Stimulated activated CD8-positive, alpha-beta memory T cell treated with anti-CD3 and anti-CD28 coated beads, Interleukin-2, amount 100 ng/mL, for 1 hour (primary cell): ENCODE measurements around the gene DHX36.

Source experiments
- DNase-seq, 2 donors: peaks; one replicate each; pipeline ENCODE4 v3.0.0-alpha.2; 2020; ENCODE audit warnings: low read depth in 2 of 2

Gene DHX36

GRCh38 chr3:154290187-154290586 lies 34.1 kb downstream of the DHX36 start:
- DNase-seq: no peak

- DNase-seq: no peak
These were observed 39.1 kb downstream of the DHX36 start for GRCh38 chr3:154285221-154285620.

- no peak for DNase-seq
These were observed 44.1 kb downstream of the DHX36 start for GRCh38 chr3:154280161-154280560.

- no peak for DNase-seq
These were observed 48.3 kb downstream of the DHX36 start for GRCh38 chr3:154275965-154276364.

- DNase-seq: no peak
These were observed 49.0 kb downstream of the DHX36 start for GRCh38 chr3:154275292-154275691.

GRCh38 chr3:154274348-154274747 lies 49.9 kb downstream of the DHX36 start:
- DNase-seq: no peak

- DNase-seq: no peak
These were observed 50.9 kb downstream of the DHX36 start for GRCh38 chr3:154273381-154273780.

GRCh38 chr3:154254527-154254926 lies 69.8 kb downstream of the DHX36 start:
- no peak for DNase-seq

GRCh38 chr3:154252759-154253638 lies 71.3 kb downstream of the DHX36 start:
- peak; percentile 15 to 23 for DNase-seq

- no peak for DNase-seq
These were observed 72.7 kb downstream of the DHX36 start for GRCh38 chr3:154251610-154252009.

- DNase-seq: no peak
These were observed 74.0 kb downstream of the DHX36 start for GRCh38 chr3:154250291-154250690.

- no peak for DNase-seq
These were observed 76.4 kb downstream of the DHX36 start for GRCh38 chr3:154247806-154248415.

GRCh38 chr3:154244644-154245043 lies 79.6 kb downstream of the DHX36 start:
- no peak for DNase-seq

GRCh38 chr3:154243353-154243752 lies 80.9 kb downstream of the DHX36 start:
- no peak for DNase-seq

- DNase-seq: no peak
These were observed 81.5 kb downstream of the DHX36 start for GRCh38 chr3:154242766-154243165.

GRCh38 chr3:154241496-154241895 lies 82.8 kb downstream of the DHX36 start:
- no peak for DNase-seq

- no peak for DNase-seq
These were observed 84.1 kb downstream of the DHX36 start for GRCh38 chr3:154240235-154240634.

GRCh38 chr3:154236331-154236730 lies 88.0 kb downstream of the DHX36 start:
- DNase-seq: no peak

- no peak for DNase-seq
These were observed 89.0 kb downstream of the DHX36 start for GRCh38 chr3:154235330-154235729.

- no peak for DNase-seq
These were observed 95.1 kb downstream of the DHX36 start for GRCh38 chr3:154229217-154229590.

- no peak for DNase-seq
These were observed 95.6 kb downstream of the DHX36 start for GRCh38 chr3:154228561-154229216.

- no peak for DNase-seq
These were observed 96.8 kb downstream of the DHX36 start for GRCh38 chr3:154227531-154227930.

GRCh38 chr3:154225536-154225935 lies 98.8 kb downstream of the DHX36 start:
- DNase-seq: no peak
